Measurements from ENCODE around the gene CHD9NB.
"Not testable (repeated sequence)": the region's sequence is repeated elsewhere in the genome, so short reads cannot be mapped to it uniquely, and the experiment has no call there.

Gene CHD9NB

GRCh38 chr16:53055541-53056391 lies 3.1 kb upstream of the CHD9NB start:
- peak; percentile 56 for DNase-seq

- peak; percentile 82 for DNase-seq
Observed at GRCh38 chr16:53054670-53055485, 2.2 kb upstream of the CHD9NB start, which contains the start of gene CHD9. Gene CHD9 (plus strand): TSS chr16:53054991. CDS start chr16:53156090, 101,099 bp downstream.

- DNase-seq: peak; percentile 53
Observed at GRCh38 chr16:53053967-53054669, 1.4 kb upstream of the CHD9NB start.

- not testable (repeated sequence) for DNase-seq
Observed at GRCh38 chr16:53051255-53051654, 1.4 kb downstream of the CHD9NB start.

GRCh38 chr16:53048139-53048915 lies 4.4 kb downstream of the CHD9NB start:
- no peak for DNase-seq

- DNase-seq: not testable (repeated sequence)
Observed at GRCh38 chr16:53047515-53047914, 5.2 kb downstream of the CHD9NB start.

GRCh38 chr16:53045341-53046220 lies 7.1 kb downstream of the CHD9NB start:
- DNase-seq: no peak

- DNase-seq: no peak
Observed at GRCh38 chr16:53043986-53044601, 8.6 kb downstream of the CHD9NB start.

GRCh38 chr16:53043428-53043831 lies 9.3 kb downstream of the CHD9NB start:
- DNase-seq: no peak

GRCh38 chr16:53042235-53042701 lies 10.4 kb downstream of the CHD9NB start:
- DNase-seq: no peak

GRCh38 chr16:53041320-53042051 lies 11.2 kb downstream of the CHD9NB start:
- peak; percentile 40 for DNase-seq

GRCh38 chr16:53040788-53041187 lies 11.9 kb downstream of the CHD9NB start:
- DNase-seq: no peak

GRCh38 chr16:53036711-53037110 lies 16.0 kb downstream of the CHD9NB start:
- DNase-seq: not testable (repeated sequence)

- DNase-seq: no peak
Observed at GRCh38 chr16:53036066-53036465, 16.6 kb downstream of the CHD9NB start.

GRCh38 chr16:53035176-53035942 lies 17.3 kb downstream of the CHD9NB start:
- DNase-seq: no peak

GRCh38 chr16:53034306-53034705 lies 18.4 kb downstream of the CHD9NB start:
- DNase-seq: peak; percentile 16

- DNase-seq: no peak
Observed at GRCh38 chr16:53031323-53031942, 21.3 kb downstream of the CHD9NB start.

GRCh38 chr16:53029971-53030370 lies 22.7 kb downstream of the CHD9NB start:
- no peak for DNase-seq

GRCh38 chr16:53024045-53024444 lies 28.7 kb downstream of the CHD9NB start:
- no peak for DNase-seq

Measured in MV-4-11 (cell line).